Measurements from ENCODE around the gene GPR135. TPM values are rescaled to one million over a fixed set of nuclear protein-coding genes. Genes with fewer than 3 reads are reported as not detected.
A peak's percentile ranks its signal among the peaks of the same experiment; 100 is the strongest.

The GPR135 gene
- total RNA-seq, 1 experiment from 2014 or later, result 6.7 TPM

DNA sequence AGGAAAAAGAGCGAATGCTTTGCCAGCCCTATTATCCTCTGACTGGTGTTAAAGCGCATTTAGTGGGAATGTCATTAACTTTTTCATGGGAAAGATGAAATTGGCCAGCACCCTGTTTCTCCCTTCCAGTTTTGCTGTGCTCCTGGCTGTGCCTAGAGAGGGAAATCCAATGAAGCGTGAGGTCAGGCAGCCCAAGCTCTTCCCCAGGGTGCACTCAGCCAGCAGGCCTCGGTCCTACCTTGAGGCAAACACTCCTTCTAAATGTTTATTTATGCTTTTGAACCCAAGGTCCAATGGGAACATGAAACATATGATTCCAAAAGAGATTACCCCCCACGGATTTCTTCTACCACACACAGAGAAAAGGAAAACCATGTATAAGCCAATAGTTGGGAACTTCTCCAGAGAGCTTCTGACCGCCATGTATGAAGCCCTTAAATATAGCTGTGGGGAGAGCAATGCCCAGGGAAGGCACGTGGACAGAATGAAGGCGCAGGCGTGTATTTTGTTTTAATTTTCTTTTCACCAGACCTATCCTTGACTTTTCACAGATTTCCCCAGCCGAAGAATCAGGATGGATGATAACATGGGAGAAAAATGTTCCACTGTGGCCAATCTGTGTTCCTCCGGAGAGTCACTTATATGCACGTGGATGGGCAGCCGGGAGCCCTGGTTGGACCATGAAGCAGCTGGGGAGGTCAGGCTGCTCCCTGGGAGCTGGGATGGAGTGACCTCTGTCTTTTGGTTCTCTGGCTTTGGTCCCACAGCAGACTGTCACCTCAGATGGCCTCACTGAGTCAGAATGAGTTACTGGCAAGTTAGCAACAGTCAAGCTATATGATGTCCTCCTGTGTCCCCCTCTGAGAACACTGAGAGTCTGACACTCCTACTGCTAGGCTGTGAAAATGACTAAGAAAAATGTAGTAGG is 37.3 kb downstream of the GPR135 start:
- H4K20me1 ChIP-seq (ENCODE audit: low read length), result no peaks in the 10 kb centered on the region
- no peak overlapping the region for H2AFZ ChIP-seq (ENCODE audit: low read length)
- no peak overlapping the region for H3K4me2 ChIP-seq (ENCODE audit: low read length)
- H3K27ac ChIP-seq (ENCODE audit: low read length), result no peak overlapping the region
- no peaks in the 10 kb centered on the region for H3F3A ChIP-seq (ENCODE audit: low read length, unreplicated experiment)
- no peak overlapping the region for H3K9ac ChIP-seq (ENCODE audit: low read length)
- H3K27me3 ChIP-seq (ENCODE audit: low read length), result no peaks in the 10 kb centered on the region
- H3K4me3 ChIP-seq (ENCODE audit: low read length), result no peak overlapping the region
- POLR2A ChIA-PET (ENCODE audit: unreplicated experiment), result no interaction called here
- CTCF ChIA-PET, result interaction anchor here (1.0 kb wide), 1 partner anchor 183 kb away, joined by 3 read pairs; no protein-coding TSS in a partner anchor
- intact Hi-C loops (cut with micrococcal nuclease), result loop anchor here (1.0 kb wide), 1 partner anchor 301 kb away; no protein-coding TSS in a partner anchor
- peak; percentile 19; the same call in 1 of the 2 replicates for ATAC-seq
- H3K4me1 ChIP-seq (ENCODE audit: insufficient read depth, low read length), result peaks cover 7% of the 10 kb centered on the region
- no peak for TF ChIP-seq EZH2 (IDR thresholded peaks at IDR 0.05; ENCODE audit: low read length, unreplicated experiment)
- no peak for TF ChIP-seq EZH2phosphoT487 (IDR thresholded peaks at IDR 0.05; ENCODE audit: borderline replicate concordance, low read length)
- TF ChIP-seq CTCF (conservative IDR thresholded peaks at IDR 0.05; ENCODE audit: low read depth, low read length), result no peak
- H3K9me3 ChIP-seq (ENCODE audit: low read length), result no peaks in the 10 kb centered on the region
- H3K79me2 ChIP-seq (ENCODE audit: low read length), result no peaks in the 10 kb centered on the region
- no TSS peak for BruUV-seq (replicated peaks)
- H3K36me3 ChIP-seq (ENCODE audit: low read depth, low read length), result no peaks in the 10 kb centered on the region
- H3K9me2 ChIP-seq (replicated peaks; ENCODE audit: low read length), result no peaks in the 10 kb centered on the region
- no peak for DNase-seq

- Histone ChIP-seq H3K4me2 (ENCODE audit: low read length) (no peak overlapping the region), H3F3A (ENCODE audit: low read length, unreplicated experiment) (no peaks in the 10 kb centered on the region), H3K36me3 (ENCODE audit: low read depth, low read length) (no peaks in the 10 kb centered on the region), H3K9me2 (replicated peaks; ENCODE audit: low read length) (no peaks in the 10 kb centered on the region), H3K9ac (ENCODE audit: low read length) (no peak overlapping the region), H3K79me2 (ENCODE audit: low read length) (no peaks in the 10 kb centered on the region), H3K27me3 (ENCODE audit: low read length) (no peaks in the 10 kb centered on the region), H2AFZ (ENCODE audit: low read length) (no peak overlapping the region), H3K27ac (ENCODE audit: low read length) (no peak overlapping the region), H3K9me3 (ENCODE audit: low read length) (no peaks in the 10 kb centered on the region), H3K4me3 (ENCODE audit: low read length) (no peak overlapping the region), H4K20me1 (ENCODE audit: low read length) (no peaks in the 10 kb centered on the region), H3K4me1 (ENCODE audit: insufficient read depth, low read length) (peaks cover 7% of the 10 kb centered on the region)
- BruUV-seq (replicated peaks), result no TSS peak
- ChIA-PET CTCF (interaction anchor here (0.6 kb wide), 1 partner anchor 181 kb away, joined by 5 read pairs; no protein-coding TSS in a partner anchor), POLR2A (ENCODE audit: unreplicated experiment) (no interaction called here)
- intact Hi-C loops (cut with micrococcal nuclease), result no loop called here
- ATAC-seq (no peak; the same call in 1 of the 2 replicates), DNase-seq (peak; percentile 41)
- TF ChIP-seq CTCF (conservative IDR thresholded peaks at IDR 0.05; ENCODE audit: low read depth, low read length) (peak; percentile 51), EZH2 (IDR thresholded peaks at IDR 0.05; ENCODE audit: low read length, unreplicated experiment) (no peak), EZH2phosphoT487 (IDR thresholded peaks at IDR 0.05; ENCODE audit: borderline replicate concordance, low read length) (no peak)
These were observed 39.8 kb downstream of the GPR135 start for GRCh38 chr14:59425322-59425935.
